Stimulated activated CD4-positive, alpha-beta T cell treated with anti-CD3 and anti-CD28 coated beads, Interleukin-12 subunit alpha, Interleukin-12 subunit beta, amount 100 ng/mL, for 48 hours (primary cell): Measurements from ENCODE around the gene SPPL2A.
"Not testable (repeated sequence)": the region's sequence is repeated elsewhere in the genome, so short reads cannot be mapped to it uniquely, and the experiment has no call there.

ENCODE experiments used
- DNase-seq, 3 donors: peaks; one replicate each; pipeline ENCODE4 v3.0.0-alpha.2; 2020; ENCODE audit warnings: low read depth in 2 of 3, low spot score in 1 of 3

The SPPL2A gene

GRCh38 chr15:50694634-50695165 is 70.8 kb downstream of the SPPL2A start:
- DNase-seq: not testable (repeated sequence)

- DNase-seq: no peak
Measured at GRCh38 chr15:50687302-50687902, 78.1 kb downstream of the SPPL2A start.

- peak; percentile 78 to 88 (median 82) for DNase-seq
Measured at GRCh38 chr15:50686469-50687301, 78.8 kb downstream of the SPPL2A start, which contains the start of gene TRPM7. Gene TRPM7 (minus strand): TSS chr15:50686797. CDS start chr15:50686533, 264 bp downstream.

- peak; percentile 50 to 68 (median 65) for DNase-seq
Measured at GRCh38 chr15:50685976-50686468, 79.5 kb downstream of the SPPL2A start.

GRCh38 chr15:50685191-50685975 is 80.1 kb downstream of the SPPL2A start:
- no peak for DNase-seq

- DNase-seq: no peak
Measured at GRCh38 chr15:50681467-50681866, 84.0 kb downstream of the SPPL2A start.

GRCh38 chr15:50676799-50677483 is 88.6 kb downstream of the SPPL2A start:
- DNase-seq: no peak

- no peak for DNase-seq
Measured at GRCh38 chr15:50675535-50676144, 89.9 kb downstream of the SPPL2A start.

- no peak for DNase-seq
Measured at GRCh38 chr15:50670115-50670514, 95.4 kb downstream of the SPPL2A start.

GRCh38 chr15:50669611-50670010 is 95.9 kb downstream of the SPPL2A start:
- DNase-seq: no peak

- DNase-seq: no peak
Measured at GRCh38 chr15:50665938-50666337, 99.6 kb downstream of the SPPL2A start.

GRCh38 chr15:50655555-50655954 is 110.0 kb downstream of the SPPL2A start:
- DNase-seq: no peak

- DNase-seq: no peak
Measured at GRCh38 chr15:50653156-50653743, 112.3 kb downstream of the SPPL2A start.

- no peak for DNase-seq
Measured at GRCh38 chr15:50652671-50653070, 112.8 kb downstream of the SPPL2A start.
